Suprapubic skin (tissue), 4 donors: ENCODE data around the gene KIRREL3. TPM values are rescaled to one million over a fixed set of nuclear protein-coding genes. Genes with fewer than 3 reads are reported as not detected.

ENCODE experiments used
- DNase-seq, 2 donors: peaks; one replicate each; pipeline ENCODE4 v3.0.0-alpha.2; 2019; ENCODE audit warnings: low spot score in 2 of 2
- H3K27ac ChIP-seq: fragments of 200-600 bp; sonication (generic); one replicate; pipeline ENCODE4 v1.5.1; 2019
- H3K27me3 ChIP-seq: fragments of 200-600 bp; sonication (generic); one replicate; pipeline ENCODE4 v1.5.1; 2019
- H3K36me3 ChIP-seq: fragments of 200-600 bp; sonication (generic); one replicate; pipeline ENCODE4 v1.5.1; 2019
- H3K4me1 ChIP-seq: fragments of 200-600 bp; sonication (generic); one replicate; pipeline ENCODE4 v1.5.1; 2019
- H3K4me3 ChIP-seq: fragments of 200-600 bp; sonication (generic); one replicate; pipeline ENCODE4 v1.5.1; 2019; ENCODE audit warnings: mild to moderate bottlenecking
- H3K9me3 ChIP-seq: fragments of 200-600 bp; sonication (generic); one replicate; pipeline ENCODE4 v1.5.1; 2019
- CTCF ChIP-seq, 2 donors: fragments of 200-600 bp in 1 of 2; fragments of 450-650 bp in 1 of 2; sonication (generic) in 1 of 2; IDR thresholded peaks; one replicate each; pipeline ENCODE4 v1.5.1; 2016 to 2019; ENCODE audit warnings: antibody characterized with exemption in 2 of 2, mild to moderate bottlenecking in 1 of 2, moderate library complexity in 1 of 2
- EP300 ChIP-seq: sonication (generic); formaldehyde crosslinking; IDR thresholded peaks from one replicate; pipeline ENCODE4 v1.6.1; 2017; ENCODE audit warnings: antibody characterized with exemption
- POLR2A ChIP-seq, 2 donors: fragments of 450-650 bp; IDR thresholded peaks; one replicate each; pipeline ENCODE4 v1.6.1; 2017; ENCODE audit warnings: antibody characterized with exemption in 2 of 2, mild to moderate bottlenecking in 2 of 2, moderate library complexity in 2 of 2
- POLR2AphosphoS5 ChIP-seq, 3 donors: sonication (generic); formaldehyde crosslinking; IDR thresholded peaks; one replicate each; pipeline ENCODE4 v1.6.1; 2017; ENCODE audit warnings: antibody characterized with exemption in 3 of 3
- WGBS: methylation state at CpG from one replicate; pipeline ENCODE4 v1.1.5; 2018; 5-methylcytosine and 5-hydroxymethylcytosine counted together
- total RNA-seq, 4 donors: library from RNA; depleted of rRNA; stranded (reverse); fragments of >200 nt; gene quantifications; one replicate each; pipeline ENCODE4 v1.1.0, GENCODE V29; 2016

KIRREL3 gene
- total RNA-seq, 4 donors from 2014 or later, result 0.17 TPM; not detected in 3

- WGBS, result 88% methylated on average over 7 of the region's 7 CpGs
- TF ChIP-seq CTCF (IDR thresholded peaks at IDR 0.05), result no peak
- no peak for TF ChIP-seq POLR2AphosphoS5 (IDR thresholded peaks at IDR 0.05)
- no peak for TF ChIP-seq POLR2A (IDR thresholded peaks at IDR 0.05)
- no peak for TF ChIP-seq EP300
- Histone ChIP-seq H3K4me1 (peaks cover 18% of the 10 kb centered on the region), H3K9me3 (no peaks in the 10 kb centered on the region), H3K36me3 (no peaks in the 10 kb centered on the region), H3K27me3 (no peaks in the 10 kb centered on the region), H3K27ac (no peak overlapping the region), H3K4me3 (no peak overlapping the region)
- no peak for DNase-seq
Measured at GRCh38 chr11:126450198-126450597, 550.4 kb downstream of the KIRREL3 start.

GRCh38 chr11:126446581-126446980 is 554.0 kb downstream of the KIRREL3 start:
- no peak for DNase-seq
- no peak overlapping the region for H3K27ac ChIP-seq
- 95% methylated on average over 10 of the region's 10 CpGs for WGBS
- H3K4me1 ChIP-seq, result no peaks in the 10 kb centered on the region
- H3K27me3 ChIP-seq, result no peaks in the 10 kb centered on the region
- no peaks in the 10 kb centered on the region for H3K9me3 ChIP-seq
- no peak for TF ChIP-seq EP300
- no peaks in the 10 kb centered on the region for H3K36me3 ChIP-seq
- no peak overlapping the region for H3K4me3 ChIP-seq

- no peaks in the 10 kb centered on the region for H3K36me3 ChIP-seq
- peaks cover 4% of the 10 kb centered on the region for H3K27me3 ChIP-seq
- no peak overlapping the region for H3K4me3 ChIP-seq
- WGBS, result 72% methylated on average over 6 of the region's 7 CpGs
- H3K27ac ChIP-seq, result no peak overlapping the region
- H3K4me1 ChIP-seq, result peaks cover 7% of the 10 kb centered on the region
- H3K9me3 ChIP-seq, result no peaks in the 10 kb centered on the region
- TF ChIP-seq POLR2A (IDR thresholded peaks at IDR 0.05) (no peak), CTCF (IDR thresholded peaks at IDR 0.05) (no peak)
- no peak for DNase-seq
Measured at GRCh38 chr11:126444072-126444471, 556.5 kb downstream of the KIRREL3 start.

- TF ChIP-seq POLR2AphosphoS5 (IDR thresholded peaks at IDR 0.05) (no peak), POLR2A (IDR thresholded peaks at IDR 0.05) (no peak), EP300 (no peak), CTCF (IDR thresholded peaks at IDR 0.05) (no peak)
- H3K4me3 ChIP-seq, result no peak overlapping the region
- no peaks in the 10 kb centered on the region for H3K9me3 ChIP-seq
- H3K4me1 ChIP-seq, result peaks cover 15% of the 10 kb centered on the region
- no peak for DNase-seq
- peaks cover 4% of the 10 kb centered on the region for H3K27me3 ChIP-seq
- no peak overlapping the region for H3K27ac ChIP-seq
- 46% methylated on average over 4 of the region's 13 CpGs for WGBS
- H3K36me3 ChIP-seq, result no peaks in the 10 kb centered on the region
Measured at GRCh38 chr11:126443120-126443519, 557.5 kb downstream of the KIRREL3 start.

- Histone ChIP-seq H3K4me3 (no peak overlapping the region), H3K27me3 (peaks cover 4% of the 10 kb centered on the region), H3K9me3 (no peaks in the 10 kb centered on the region), H3K36me3 (no peaks in the 10 kb centered on the region), H3K4me1 (peaks cover 15% of the 10 kb centered on the region), H3K27ac (no peak overlapping the region)
- no peak for TF ChIP-seq EP300
- peak; percentile 91 to 93 for TF ChIP-seq CTCF (IDR thresholded peaks at IDR 0.05)
- TF ChIP-seq POLR2AphosphoS5 (IDR thresholded peaks at IDR 0.05), result no peak
- no peak for TF ChIP-seq POLR2A (IDR thresholded peaks at IDR 0.05)
- DNase-seq, result peak; percentile 86 to 90
- WGBS, result 19% methylated on average over 20 of the region's 21 CpGs
Measured at GRCh38 chr11:126440792-126441514, 559.6 kb downstream of the KIRREL3 start.

GRCh38 chr11:126440276-126440675 is 560.3 kb downstream of the KIRREL3 start:
- H3K27me3 ChIP-seq, result peaks cover 4% of the 10 kb centered on the region
- peaks cover 15% of the 10 kb centered on the region for H3K4me1 ChIP-seq
- no peak for TF ChIP-seq POLR2AphosphoS5 (IDR thresholded peaks at IDR 0.05)
- TF ChIP-seq POLR2A (IDR thresholded peaks at IDR 0.05), result no peak
- no peak for TF ChIP-seq CTCF (IDR thresholded peaks at IDR 0.05)
- H3K4me3 ChIP-seq, result no peak overlapping the region
- WGBS, result 44% methylated on average over 7 of the region's 22 CpGs
- no peaks in the 10 kb centered on the region for H3K36me3 ChIP-seq
- no peaks in the 10 kb centered on the region for H3K9me3 ChIP-seq
- no peak for DNase-seq
- no peak overlapping the region for H3K27ac ChIP-seq
